Neural crest cell (in vitro differentiated cells): ENCODE measurements around the gene TBC1D8B. TPM values are rescaled to one million over a fixed set of nuclear protein-coding genes. Genes with fewer than 3 reads are reported as not detected.
A peak's percentile ranks its signal among the peaks of the same experiment; 100 is the strongest.

Experiments
- DNase-seq: peaks from one replicate; pipeline ENCODE4 v3.0.0; 2021; ENCODE audit warnings: low read depth, mixed read lengths, low spot score
- H3K27ac Mint-ChIP-seq: one replicate; pipeline ENCODE4 v1.8.0; 2021; ENCODE audit warnings: mild to moderate bottlenecking, mixed read lengths; ENCODE audit not compliant: unreplicated experiment
- H3K27me3 Mint-ChIP-seq: 2 replicates; pipeline ENCODE4 v1.8.0; 2021; ENCODE audit warnings: low read depth, mild to moderate bottlenecking, mixed read lengths
- H3K36me3 Mint-ChIP-seq: 2 replicates; pipeline ENCODE4 v1.8.0; 2021; ENCODE audit warnings: low read depth, mild to moderate bottlenecking, mixed read lengths
- H3K4me1 Mint-ChIP-seq: 2 replicates; pipeline ENCODE4 v1.8.0; 2021; ENCODE audit warnings: mixed read lengths
- H3K4me3 Mint-ChIP-seq: one replicate; pipeline ENCODE4 v1.8.0; 2021; ENCODE audit warnings: mild to moderate bottlenecking, mixed read lengths
- H3K9me3 Mint-ChIP-seq: 2 replicates; pipeline ENCODE4 v1.8.0; 2021; ENCODE audit warnings: mixed read lengths
- total RNA-seq: library from RNA; stranded (reverse); gene quantifications from 2 replicates; pipeline ENCODE4 v1.2.1, GENCODE V29; 2021
- TF ChIP-seq, protein P1 (sequence below): fragments of 200-600 bp; sonication (generic); conservative IDR thresholded peaks from 2 replicates; pipeline ENCODE4 v1.5.0; 2021; ENCODE audit warnings: antibody characterized with exemption, mild to moderate bottlenecking

Gene TBC1D8B
- total RNA-seq, 1 donor from 2014 or later, result 1.1 TPM

DNA sequence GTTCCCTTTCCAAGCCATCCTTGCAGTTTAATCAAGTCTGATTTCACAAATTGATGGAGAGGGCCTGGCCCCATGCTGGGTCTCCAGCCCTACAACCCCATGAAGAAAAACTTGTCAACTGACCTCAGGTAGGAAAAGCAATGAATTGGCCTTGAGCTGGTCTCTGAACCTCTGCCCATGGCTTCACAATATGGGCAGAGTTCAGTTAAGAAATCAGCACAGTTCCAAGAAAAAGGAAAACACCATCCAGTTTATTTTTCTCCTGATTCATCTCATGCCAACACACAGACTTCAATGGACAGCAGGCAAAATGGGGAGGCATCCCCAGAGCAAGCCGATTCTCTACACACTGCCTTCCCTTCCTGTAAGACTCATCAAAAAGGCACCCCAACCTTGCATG lies 97.4 kb downstream of the TBC1D8B start:
- Mint-ChIP-seq H3K27me3 (no peaks in the 10 kb centered on the region), H3K27ac (no peak overlapping the region), H3K36me3 (no peaks in the 10 kb centered on the region), H3K4me1 (no peaks in the 10 kb centered on the region), H3K4me3 (no peak overlapping the region), H3K9me3 (peaks cover 2% of the 10 kb centered on the region)
- no peak for DNase-seq
- TF ChIP-seq, protein P1, sequence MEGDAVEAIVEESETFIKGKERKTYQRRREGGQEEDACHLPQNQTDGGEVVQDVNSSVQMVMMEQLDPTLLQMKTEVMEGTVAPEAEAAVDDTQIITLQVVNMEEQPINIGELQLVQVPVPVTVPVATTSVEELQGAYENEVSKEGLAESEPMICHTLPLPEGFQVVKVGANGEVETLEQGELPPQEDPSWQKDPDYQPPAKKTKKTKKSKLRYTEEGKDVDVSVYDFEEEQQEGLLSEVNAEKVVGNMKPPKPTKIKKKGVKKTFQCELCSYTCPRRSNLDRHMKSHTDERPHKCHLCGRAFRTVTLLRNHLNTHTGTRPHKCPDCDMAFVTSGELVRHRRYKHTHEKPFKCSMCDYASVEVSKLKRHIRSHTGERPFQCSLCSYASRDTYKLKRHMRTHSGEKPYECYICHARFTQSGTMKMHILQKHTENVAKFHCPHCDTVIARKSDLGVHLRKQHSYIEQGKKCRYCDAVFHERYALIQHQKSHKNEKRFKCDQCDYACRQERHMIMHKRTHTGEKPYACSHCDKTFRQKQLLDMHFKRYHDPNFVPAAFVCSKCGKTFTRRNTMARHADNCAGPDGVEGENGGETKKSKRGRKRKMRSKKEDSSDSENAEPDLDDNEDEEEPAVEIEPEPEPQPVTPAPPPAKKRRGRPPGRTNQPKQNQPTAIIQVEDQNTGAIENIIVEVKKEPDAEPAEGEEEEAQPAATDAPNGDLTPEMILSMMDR, result no peak

DNA sequence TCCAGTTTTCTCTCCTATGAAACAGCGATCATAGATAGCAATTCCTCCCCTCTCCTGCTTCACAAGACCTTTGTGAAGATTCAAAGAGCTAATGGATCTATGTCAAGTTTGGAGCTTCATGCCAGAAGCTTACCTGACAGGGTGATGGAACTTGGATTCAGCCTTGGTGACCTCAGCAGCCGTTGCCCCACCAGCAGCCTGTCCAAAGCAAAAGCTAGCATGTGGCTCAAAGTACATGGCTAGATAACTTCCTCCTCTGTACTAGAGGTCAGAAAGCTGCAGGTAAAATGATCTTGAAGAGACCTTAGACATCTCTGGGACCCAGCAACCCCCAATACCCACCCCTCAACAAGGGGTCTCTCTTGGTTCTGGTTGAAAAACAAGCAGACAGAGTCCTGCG lies 98.9 kb downstream of the TBC1D8B start:
- Mint-ChIP-seq H3K27ac (no peak overlapping the region), H3K36me3 (no peaks in the 10 kb centered on the region), H3K9me3 (peaks cover under 1% of the 10 kb centered on the region)

DNA sequence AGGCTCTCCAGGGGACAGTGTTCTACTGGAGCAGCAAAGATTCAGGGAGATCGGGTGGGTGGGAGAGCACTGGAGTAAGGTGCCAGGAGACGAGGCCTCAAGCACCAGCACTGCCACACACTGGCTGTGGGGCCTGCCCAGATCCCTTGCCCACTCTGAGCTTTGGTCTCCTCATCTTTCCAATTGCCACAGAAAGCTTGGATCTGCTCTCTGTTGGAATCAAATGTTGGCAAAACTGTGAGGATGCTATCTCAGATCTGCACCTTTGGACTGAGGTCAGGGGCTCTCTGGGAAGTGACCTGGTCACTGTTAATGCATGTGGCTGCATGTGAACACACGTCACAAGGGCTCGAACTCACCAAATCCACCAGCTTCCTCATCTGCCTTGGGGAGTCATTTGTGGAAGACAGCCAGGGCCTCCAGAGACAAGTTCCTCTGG lies 99.3 kb downstream of the TBC1D8B start:
- Mint-ChIP-seq H3K36me3 (no peaks in the 10 kb centered on the region), H3K9me3 (no peaks in the 10 kb centered on the region), H3K4me1 (no peaks in the 10 kb centered on the region), H3K4me3 (no peak overlapping the region), H3K27me3 (no peaks in the 10 kb centered on the region), H3K27ac (no peak overlapping the region)
- no peak for DNase-seq
- TF ChIP-seq, protein P1, result no peak

More for the DNA sequence above, 98.9 kb downstream of the TBC1D8B start:
- no peak for DNase-seq
- Mint-ChIP-seq H3K27me3 (no peaks in the 10 kb centered on the region), H3K4me1 (no peaks in the 10 kb centered on the region), H3K4me3 (no peak overlapping the region)
- TF ChIP-seq, protein P1, result no peak

DNA sequence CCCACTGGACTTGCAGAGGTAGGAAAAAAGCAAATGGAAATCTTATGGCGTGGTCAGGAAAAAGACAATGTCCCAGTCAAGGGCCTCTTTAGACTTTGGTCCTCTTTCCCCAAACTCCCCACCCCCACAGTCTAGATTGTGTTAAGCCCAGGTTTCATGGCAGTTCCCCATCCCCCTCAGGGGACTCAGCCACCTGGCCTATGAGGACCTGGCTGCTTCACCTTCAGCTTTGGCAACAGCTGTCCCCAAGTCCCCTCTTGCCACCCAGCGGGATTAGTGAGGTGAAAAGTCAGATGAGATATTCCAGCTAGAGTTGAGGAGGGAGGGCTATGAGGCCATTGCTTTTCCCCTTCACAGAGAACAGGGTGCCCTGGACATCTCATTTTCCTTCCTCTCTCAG lies 100.2 kb downstream of the TBC1D8B start:
- no peaks in the 10 kb centered on the region for H3K9me3 Mint-ChIP-seq
- H3K4me1 Mint-ChIP-seq, result no peaks in the 10 kb centered on the region

DNA sequence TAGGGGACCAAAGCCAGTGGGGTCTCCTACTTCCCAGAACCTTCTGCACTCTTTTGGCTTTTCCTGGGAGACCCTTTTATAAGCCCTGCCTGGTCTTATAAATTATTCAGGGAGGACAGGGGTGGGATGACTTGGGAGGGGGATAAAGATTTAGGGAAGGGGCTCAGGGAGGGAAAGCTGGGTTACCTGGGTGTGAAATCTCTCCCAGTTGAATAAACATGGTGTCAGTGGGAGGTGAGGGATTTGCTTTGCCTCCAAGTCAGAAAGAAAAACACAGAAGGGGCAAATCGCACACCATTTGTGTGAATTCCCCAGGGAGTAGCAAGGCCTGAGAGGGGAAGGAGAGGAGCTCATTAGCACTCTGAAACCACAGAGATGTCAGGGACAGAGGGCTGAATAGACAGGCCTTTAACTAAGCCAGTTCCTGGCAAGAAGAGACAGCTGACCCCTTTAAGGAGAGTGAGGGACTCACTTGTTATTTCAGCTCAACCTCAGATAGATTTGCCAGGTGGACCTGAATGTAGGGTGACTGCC lies 100.9 kb downstream of the TBC1D8B start, which contains the start of gene RIPPLY1:
Gene RIPPLY1 (minus strand): TSS at position 51 of the 534 bp plus-strand sequence. CDS start 54 bp downstream, outside the sequence.
- peak within 1 kb of the TSS; percentile 57 for H3K27ac Mint-ChIP-seq
- TF ChIP-seq, protein P1, result no peak
- no peak for DNase-seq
- H3K4me1 Mint-ChIP-seq, result no peaks in the 10 kb centered on the region
- H3K27me3 Mint-ChIP-seq, result no peaks in the 10 kb centered on the region
- peaks cover 3% of the 10 kb centered on the region for H3K9me3 Mint-ChIP-seq
- no peak within 1 kb of the TSS for H3K4me3 Mint-ChIP-seq
- no peaks in the 10 kb centered on the region for H3K36me3 Mint-ChIP-seq

More for the DNA sequence above, 100.2 kb downstream of the TBC1D8B start:
- TF ChIP-seq, protein P1, result no peak
- no peak for DNase-seq
- no peaks in the 10 kb centered on the region for H3K36me3 Mint-ChIP-seq
- no peaks in the 10 kb centered on the region for H3K27me3 Mint-ChIP-seq
- H3K27ac Mint-ChIP-seq, result no peak overlapping the region
- H3K4me3 Mint-ChIP-seq, result no peak overlapping the region
